Stromal cell of bone marrow (primary cell): ENCODE results near the gene ETF1.

Source experiments
- DNase-seq: peaks from one replicate; pipeline ENCODE4 v3.0.0-alpha.2; 2012; ENCODE audit warnings: low read depth

ETF1 gene

DNA sequence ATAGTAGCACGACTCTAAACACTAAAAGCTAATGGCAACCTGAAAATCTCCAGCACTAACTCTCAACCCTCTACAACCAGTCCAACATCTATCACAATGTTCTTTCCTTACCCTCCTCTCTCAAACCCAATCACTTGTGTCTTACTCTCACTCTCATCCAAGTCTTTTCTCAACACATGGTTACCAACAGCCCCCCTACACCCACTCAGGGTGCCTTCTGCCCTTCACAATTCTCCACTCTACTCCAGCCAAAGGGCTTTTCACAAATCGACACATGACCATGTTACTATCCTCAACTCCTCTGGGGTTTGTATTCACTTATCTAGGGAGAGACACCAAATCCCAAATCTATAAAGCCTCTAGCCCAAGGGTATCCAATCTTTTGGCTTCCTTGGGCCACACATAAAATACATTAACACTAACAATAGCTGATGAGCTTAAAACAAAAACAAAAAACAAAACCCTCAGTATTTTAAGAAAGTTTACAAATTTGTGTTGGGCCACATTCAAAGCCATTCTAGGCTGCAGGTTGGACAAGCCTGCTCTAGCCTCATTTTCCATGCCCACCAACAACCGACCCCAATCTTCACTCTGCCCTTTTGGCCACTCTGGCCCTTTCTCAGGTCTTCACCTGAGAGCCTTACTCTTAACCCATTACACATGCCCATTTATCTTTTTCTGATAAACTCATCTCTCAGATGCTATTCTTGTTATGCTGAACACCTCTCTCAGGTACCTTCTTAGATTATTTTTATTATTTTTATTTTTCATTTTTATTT lies 20.5 kb upstream of the ETF1 start:
- DNase-seq, result no peak

DNA sequence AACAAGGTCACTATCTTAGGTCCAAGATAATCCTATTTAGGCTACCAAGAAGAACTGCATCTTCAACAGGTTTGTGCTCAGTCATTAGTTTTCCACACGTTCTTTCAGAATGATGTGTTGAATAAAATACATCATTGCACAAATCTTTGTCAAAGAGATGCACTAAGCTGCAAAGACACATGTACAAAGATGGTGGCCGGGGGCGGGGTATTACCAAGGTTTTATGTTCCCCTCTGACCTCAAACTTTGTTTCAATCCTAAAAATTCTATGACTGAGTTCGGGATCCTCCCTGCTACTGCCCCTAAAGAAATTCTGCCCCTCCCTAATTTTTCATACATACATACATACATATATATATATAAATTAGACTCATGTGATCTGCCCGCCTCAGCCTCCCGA lies 17.9 kb upstream of the ETF1 start:
- no peak for DNase-seq

DNA sequence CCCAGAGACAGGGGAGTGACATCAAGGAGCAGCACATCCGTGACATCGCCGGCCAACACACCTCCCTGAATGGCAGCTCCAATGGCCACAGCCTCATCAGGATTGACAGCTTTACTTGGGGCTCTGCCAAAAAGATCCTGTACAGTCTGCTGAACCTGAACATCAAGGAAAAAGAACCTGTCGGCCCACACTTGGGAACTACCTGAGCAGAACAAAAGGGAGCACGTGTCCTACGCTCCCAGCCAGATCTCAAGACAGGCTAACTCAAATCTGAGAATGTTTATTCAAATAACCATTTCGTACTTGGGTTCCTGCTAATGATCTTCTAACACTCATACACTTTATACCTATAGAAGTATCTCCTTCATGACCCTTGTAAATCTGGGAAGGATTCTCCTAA lies 16.9 kb upstream of the ETF1 start:
- DNase-seq, result no peak

DNA sequence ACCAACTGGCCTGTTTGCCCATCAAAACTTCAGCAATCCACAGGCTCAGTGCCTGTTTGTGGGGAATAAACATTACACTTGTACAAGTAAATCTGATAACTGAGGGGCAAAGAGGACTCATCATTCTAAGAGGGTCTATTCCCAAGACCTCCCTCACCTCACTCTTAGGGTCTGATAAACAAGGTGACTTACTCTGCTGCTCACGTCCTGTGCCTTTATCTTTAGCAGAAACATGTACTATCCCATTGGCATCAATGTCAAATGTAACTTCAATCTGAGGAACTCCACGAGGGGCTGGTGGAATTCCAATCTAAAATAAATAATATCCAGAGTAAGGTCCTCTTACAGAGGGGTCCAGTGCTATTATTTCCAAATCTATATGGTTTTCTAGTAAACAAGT lies 14.6 kb upstream of the ETF1 start:
- DNase-seq, result no peak

DNA sequence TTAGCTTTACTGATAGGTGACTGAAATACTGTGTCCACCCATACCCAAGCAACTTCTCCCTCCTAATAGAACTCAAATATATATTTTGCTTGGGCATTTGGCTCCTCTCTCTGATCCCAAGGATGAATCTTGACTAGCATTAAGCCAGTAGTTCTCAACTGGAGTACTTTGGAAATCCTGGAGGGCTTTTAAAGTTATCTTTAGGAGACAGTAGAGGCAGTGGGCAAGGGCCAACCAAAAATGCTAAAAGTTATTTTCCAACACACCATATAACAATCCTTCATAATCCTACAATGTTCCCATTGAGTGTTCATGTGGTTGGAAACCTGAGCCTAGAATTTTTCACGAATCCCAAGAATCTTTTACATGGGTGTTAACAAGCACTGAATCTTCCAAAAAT lies 11.1 kb upstream of the ETF1 start:
- DNase-seq, result no peak

DNA sequence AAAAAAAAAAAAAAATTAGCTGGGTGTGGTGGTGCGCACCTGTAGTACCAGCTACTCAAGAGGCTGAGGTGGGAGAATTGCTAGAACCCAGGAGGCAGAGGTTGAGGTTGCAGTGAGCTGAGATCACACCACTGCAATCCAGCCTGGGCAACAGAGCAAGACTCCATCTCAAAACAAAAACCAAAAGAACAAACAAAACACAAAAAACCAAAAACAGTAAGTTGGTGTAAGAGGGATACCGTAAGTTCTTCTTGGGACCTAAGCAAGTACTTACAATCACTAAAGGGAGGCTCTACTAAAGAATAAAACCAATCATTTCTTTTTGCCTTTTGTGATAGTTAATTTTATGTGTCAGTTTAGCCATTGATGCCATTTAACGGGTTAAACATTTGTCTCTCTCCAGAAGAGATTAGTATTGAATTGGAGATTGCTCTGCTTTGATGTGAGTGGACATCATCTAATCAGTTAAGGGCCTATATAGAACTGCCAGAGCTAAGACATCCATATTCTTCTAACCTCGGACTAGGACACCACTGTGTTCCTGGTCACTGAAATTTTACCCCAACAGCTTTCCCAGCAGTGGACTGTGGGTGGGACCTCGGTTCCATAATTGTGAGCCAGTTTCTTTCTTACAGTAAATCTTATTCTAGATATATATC lies 10.5 kb upstream of the ETF1 start:
- no peak for DNase-seq

DNA sequence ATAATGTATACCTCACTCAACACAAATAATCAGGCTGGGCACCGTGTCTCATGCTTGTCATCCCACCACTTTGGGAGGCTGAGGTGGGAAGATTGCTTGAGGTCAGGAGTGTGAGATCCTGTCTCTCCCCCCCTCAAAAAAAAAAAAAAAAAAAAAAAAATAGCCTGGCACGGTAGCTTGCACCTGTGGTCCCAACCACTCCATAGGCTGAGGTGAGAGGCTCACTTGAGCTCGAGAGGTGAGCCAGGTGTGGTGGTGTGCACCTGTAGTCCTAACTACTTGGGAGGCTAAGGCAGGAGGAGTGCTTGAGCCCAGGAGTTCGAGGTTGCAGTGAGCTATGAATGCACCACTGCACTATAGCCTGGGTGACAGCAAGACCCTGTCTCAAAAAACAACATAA lies 9.6 kb upstream of the ETF1 start:
- DNase-seq, result no peak

DNA sequence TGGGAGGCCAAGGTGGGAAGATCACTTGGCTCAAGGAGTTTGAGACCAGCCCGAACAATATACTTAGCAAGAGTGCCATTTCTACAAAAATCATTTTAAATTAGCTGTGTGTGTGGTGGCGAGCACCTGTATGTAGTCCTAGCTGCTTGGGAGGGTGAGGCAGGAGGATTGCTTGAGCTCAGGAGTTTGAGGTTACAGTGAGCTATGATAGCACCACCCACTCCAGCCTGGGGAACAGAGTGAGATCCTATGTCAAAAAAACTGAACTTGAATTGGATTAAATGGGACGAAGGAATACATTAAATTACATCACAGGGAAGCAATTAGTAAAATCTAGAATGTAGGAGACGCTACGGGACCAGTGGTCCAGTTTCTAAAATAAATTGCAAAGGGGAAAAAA lies 6.4 kb upstream of the ETF1 start:
- no peak for DNase-seq

DNA sequence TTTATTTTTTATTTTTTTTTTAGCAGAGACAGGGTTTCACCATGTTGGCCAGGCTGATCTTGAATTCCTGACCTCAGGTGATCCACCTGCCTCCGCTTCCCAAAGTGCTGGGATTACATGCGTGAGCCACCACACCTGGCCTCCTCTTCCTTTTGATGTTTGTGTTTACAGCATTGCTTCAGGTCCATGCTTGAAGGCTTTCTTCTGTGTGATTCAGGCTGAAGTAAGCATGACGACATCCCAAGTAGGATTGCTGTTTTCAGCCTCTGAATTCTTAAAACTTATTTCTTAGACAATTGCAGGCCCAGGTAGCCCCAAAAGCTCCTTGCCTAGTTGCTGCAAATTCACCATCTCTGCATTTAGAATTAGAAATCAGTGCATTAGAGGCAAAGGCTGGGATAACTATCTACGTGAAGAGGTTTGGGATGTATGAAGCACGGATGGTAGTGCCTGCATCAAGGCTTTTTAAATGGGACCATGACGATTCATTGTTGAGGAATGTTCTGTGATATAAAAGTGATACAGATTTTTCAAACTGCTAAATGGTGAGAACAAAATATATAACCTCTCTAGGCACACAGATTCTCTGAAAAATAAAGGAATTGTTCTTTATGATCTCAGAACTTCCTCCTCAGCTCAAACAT lies 3.0 kb upstream of the ETF1 start:
- DNase-seq, result no peak

DNA sequence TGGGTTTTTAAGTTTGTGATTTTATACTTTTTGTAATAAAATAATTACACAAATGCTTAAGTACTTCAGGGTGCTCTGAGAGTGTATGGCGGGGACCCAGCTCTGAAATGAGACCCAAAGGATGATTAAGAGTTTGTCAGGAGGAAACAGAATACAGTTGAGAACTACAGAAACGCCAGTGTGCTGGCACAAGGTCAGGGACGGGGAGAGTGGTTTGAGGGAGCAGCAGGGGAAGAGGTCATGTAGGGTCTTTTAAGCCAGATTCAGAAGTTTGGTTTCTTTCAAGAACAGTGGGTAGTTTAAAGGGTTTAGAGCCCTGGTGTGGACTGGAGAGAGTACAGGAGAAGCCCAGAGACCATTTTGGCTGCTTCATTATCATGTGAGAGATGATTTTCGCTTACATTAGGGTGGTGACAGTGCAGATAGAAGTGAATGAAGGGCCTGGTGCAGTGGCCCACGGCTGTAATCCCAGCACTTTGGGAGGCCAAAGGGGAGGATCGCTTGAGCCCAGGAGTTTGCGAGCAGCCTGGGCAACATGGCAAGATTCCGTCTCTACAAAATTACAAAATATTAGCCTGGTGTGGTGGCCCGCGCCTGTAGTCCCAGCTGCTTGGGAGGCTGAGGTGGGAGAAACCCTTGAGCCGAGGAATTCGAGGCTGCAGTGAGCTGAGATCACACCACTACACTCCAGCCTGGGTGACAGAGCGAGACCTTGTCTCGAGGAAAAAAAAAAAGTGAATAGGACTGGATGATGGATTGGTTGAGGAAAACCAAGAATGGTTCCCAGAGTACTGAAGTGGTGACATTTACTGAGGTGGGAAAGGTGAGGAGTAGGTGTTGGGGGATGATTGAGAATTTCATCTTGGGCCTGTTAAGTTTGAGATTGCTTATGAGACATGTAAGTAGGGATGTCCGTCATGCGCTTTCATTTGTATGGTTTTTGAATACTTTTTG lies 1.4 kb upstream of the ETF1 start:
- DNase-seq, result peak; percentile 51

DNA sequence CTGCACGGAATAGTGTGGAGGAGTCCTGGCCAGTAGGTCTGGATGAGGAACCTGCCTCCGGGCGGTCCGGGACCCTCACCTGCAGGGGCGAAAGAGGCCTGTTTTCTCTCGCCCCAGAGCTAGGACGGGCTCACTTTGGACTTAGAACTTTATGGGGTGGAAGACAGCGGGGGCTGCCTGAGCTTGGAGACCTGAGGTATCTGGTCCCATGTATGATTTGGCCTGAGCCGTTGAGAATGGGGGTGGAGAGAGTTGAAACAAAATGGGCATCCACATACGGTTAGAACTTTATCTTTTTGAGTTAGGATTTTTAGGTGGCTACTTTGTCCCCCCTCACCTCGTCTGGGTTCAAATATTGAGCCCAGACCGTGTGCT lies 681 bp upstream of the ETF1 start:
- no peak for DNase-seq

DNA sequence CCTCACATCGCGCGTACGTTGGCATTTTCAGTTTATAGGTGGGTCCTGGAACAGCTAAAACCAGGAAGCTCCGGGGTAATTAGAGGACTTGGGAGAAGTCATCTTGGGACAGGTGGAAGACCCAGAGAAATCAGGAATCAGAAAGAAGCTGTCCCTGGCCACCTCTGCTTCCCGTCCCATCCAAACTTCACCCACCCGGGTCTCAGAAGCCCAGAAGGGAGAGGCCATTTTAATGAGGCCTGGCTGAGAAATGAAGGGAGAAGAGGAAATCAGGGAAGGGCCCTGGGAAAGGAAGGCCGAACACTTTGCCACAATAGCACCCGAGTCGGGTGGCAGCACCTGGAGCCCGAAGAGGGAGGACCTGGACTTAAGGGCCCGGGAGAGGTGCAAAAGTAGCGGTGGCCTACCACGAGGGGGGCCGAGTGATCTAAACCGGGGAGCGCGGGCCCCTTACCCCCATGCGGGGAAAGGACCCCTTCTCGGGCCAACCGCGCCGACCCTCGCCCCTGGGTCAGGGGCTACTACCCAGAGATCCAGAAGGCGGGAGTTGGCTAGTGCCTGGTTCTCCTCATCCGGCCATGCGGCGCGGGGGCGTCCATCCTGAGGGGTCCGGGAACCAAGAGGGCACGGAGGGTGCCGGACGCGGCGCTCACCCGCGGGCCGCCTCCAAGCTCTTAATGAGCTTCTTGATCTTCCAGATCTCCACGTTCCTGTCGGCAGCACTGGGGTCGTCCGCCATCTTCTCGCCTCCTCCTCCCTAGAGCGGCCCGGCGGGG lies 668 bp downstream of the ETF1 start:
- no peak for DNase-seq

DNA sequence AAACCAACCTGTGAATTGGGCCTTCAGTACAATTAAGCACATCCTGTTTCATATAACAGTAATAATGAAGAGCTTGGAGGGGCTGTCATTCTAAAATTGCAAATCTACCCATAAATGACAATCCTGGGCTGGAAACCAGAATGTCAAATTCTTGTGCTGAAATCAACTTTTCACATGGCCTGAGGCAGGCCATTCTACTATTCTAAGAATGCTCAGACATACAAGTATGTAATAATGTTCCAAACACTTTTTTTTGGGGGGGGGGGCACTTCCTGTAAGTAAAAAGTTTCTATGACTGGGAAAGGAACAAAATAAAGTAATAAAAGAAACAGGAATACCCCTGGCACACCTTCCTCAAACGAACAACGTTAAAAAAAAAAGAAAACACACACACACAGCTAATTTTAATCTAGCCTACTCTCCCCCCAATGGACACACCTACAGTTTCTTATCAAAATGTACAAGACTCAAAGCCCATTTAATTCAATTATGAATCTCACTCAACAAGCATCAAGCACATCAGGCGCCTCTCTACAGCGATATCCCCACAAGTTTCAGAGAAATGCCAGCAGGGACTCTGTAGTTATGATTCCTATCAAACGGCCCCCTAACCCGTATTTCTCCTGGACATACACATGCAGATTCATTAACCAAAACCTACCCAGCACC lies 1.4 kb downstream of the ETF1 start:
- DNase-seq, result no peak

DNA sequence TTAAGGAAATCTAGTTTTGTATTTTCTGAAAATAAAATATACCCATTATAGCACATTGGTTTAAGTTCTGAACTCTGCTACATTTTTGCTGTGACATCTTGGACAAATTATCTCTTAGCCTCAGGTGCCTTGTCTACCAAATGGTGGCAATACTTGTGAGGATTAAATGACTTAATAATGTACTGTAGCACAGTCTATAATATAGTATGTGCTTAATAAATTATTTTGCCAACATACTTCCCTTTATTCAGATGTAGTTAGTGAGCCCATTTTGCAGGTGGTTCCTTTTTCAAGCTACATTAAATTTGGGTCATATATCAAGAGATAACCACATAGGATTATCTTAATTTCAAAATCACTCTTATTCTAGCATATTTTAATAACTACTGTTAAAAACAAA lies 3.2 kb downstream of the ETF1 start:
- DNase-seq, result no peak

DNA sequence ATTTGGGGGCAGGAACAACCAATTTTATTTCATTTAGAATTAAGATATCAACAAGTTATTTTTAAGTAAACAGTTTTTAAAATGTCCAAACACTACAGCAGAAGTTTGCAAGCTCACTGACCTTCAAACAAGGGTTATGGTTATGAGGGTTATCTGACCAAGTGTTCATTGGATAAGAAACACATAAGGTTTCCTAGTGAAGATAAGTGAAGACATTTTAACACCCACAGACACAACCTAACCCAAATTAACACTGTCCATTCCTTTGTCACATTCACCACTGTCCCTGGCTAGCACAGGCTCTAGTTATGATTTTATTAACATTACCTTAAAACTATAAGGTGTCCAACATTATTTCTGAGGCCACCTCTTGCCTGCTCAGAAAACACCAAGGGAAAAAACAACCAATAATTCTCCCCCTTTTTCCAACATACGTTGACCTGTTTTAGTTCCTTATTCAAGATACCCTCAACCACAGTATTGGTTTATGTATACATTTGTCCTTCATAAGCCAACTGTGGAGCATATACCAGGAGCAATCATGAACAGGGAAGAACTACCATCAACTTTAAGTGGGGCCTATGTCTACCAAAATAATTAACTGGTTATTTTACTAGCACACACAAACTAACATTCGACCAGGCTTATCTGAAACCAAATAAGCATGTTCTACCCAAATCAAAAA lies 4.0 kb downstream of the ETF1 start:
- DNase-seq, result no peak

DNA sequence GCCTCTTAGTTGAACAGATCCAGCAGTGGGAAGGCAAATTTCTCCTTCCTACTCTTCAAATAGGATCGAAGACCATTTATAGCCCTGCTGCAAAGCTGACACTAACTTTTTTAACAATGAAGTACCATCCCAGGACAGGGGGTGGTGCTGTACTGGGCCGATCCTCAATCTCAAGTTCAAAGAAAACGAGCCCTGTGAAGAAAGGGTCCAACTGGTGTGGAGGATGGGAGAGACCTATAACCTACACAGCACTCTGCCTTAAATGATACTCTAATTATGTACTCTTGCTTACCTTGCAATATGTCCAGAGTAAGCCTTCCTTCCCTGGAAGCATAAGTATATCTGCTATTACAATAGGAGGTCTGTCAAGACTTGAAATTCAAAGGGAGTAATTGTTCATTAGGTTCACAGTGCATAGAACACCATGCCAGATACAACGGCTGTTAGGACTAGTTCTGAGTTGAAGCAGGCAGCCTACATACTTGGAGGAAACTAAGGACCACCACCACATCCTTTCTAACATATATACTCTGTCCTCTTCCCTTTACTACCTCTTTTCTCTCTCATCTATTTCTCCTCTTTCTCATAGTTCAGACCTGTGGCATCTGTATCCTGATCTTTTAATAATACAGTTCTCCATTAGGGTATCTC lies 6.2 kb downstream of the ETF1 start:
- DNase-seq, result no peak

DNA sequence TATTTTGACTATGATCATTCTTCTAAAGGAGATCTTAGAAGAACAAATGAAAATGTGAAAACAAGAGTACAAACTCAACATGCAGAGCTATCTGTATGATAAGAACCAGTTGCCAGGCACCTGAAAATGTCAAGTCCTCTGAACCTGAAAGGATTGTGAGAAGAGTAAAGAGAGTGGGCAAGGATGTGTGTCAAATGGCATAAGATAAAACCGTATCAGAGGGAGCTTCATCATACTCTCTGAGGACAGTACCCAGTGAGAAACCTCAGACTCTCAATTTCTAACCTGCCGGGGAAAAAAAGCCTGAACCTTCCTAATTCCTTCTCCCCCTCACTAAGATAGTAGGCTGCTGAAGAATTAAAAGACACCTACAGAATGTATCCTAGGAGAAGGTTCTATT lies 6.8 kb downstream of the ETF1 start:
- no peak for DNase-seq

DNA sequence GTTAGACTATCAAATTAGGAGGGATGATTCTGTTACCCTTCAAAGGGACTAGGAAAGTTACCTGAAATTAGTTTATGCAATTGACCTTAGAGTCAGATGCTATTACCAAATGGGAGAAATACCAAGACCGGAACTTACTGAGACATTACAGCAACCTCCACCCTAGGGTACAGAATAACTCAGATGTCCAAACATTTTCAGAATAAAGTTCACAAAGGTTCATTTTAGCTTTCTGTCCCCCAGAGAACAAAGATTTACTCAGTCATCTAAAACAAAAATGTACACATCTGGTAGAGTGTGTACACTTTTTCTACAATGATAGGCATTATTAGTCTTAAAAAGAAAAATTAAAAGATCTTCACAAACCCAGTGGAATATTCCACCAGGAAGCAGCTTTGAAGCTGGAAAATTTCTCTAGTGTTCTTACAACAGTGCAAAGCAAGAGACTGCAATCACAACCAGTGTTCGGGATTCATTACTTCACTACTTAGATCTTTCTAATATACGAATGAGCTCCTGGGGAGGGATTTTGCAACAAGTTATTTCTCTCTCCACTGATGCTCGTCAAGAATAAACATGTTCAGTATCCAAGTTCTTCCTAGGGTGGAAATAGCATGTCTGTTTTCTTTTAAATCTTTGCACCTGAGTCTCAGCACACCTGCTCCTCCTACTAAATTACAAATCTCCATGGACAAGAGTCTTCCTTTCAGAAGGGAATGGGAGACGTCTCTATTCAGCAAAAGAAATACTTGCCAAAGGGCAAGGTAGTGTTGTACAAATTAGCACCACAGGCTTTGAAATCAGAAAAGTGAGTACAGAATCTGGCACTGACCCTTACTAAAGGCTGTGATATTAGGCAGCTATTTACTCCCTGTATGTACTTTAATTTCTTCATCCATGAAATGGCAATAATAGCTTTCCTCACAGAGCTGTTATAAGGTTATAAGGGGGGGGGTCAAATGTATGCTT lies 8.8 kb downstream of the ETF1 start:
- DNase-seq, result no peak

DNA sequence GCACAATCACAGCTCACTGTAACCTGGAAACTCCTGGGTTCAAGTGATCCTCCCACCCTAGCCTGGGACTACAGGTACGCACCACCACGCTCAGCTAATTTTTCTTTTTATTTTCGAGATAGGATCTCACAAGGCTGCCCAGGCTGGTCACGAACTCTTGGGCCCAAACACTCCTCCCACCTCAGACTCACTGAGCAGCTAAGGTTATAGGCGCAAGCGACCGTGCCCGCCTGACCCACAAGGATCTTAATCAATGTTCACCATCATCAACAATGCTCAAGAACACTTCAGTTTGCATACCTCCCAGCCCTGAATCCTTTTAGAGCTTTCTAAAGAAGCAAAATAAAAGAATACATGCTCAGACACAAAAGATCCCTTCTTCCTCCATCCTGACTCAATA lies 13.2 kb downstream of the ETF1 start:
- no peak for DNase-seq
